COR-L47 (cell line): ENCODE results near the gene NQO1.

Experiments used
- DNase-seq: peaks from one replicate; lab custom pipeline; 2025; lab: John Stamatoyannopoulos, UW

Gene NQO1

GRCh38 chr16:69706256-69706974 lies 19.9 kb downstream of the NQO1 start:
- DNase-seq, result no peak

GRCh38 chr16:69703638-69704037 lies 22.7 kb downstream of the NQO1 start:
- no peak for DNase-seq

GRCh38 chr16:69701866-69702265 lies 24.5 kb downstream of the NQO1 start:
- DNase-seq, result no peak

GRCh38 chr16:69701452-69701851 lies 24.9 kb downstream of the NQO1 start:
- no peak for DNase-seq

GRCh38 chr16:69699915-69700314 lies 26.4 kb downstream of the NQO1 start:
- DNase-seq, result no peak

GRCh38 chr16:69698404-69698803 lies 28.0 kb downstream of the NQO1 start:
- DNase-seq, result no peak

- no peak for DNase-seq
Observed at GRCh38 chr16:69693916-69694315, 32.4 kb downstream of the NQO1 start.

- no peak for DNase-seq
Observed at GRCh38 chr16:69691980-69692911, 34.1 kb downstream of the NQO1 start.

- no peak for DNase-seq
Observed at GRCh38 chr16:69688589-69688988, 37.8 kb downstream of the NQO1 start.

GRCh38 chr16:69680358-69680757 lies 46.0 kb downstream of the NQO1 start:
- no peak for DNase-seq

GRCh38 chr16:69672998-69673713 lies 53.2 kb downstream of the NQO1 start:
- DNase-seq, result no peak

- no peak for DNase-seq
Observed at GRCh38 chr16:69672315-69672997, 53.9 kb downstream of the NQO1 start.

GRCh38 chr16:69669577-69669976 lies 56.8 kb downstream of the NQO1 start:
- DNase-seq, result no peak

GRCh38 chr16:69663846-69664245 lies 62.5 kb downstream of the NQO1 start:
- no peak for DNase-seq

GRCh38 chr16:69662901-69663300 lies 63.5 kb downstream of the NQO1 start:
- DNase-seq, result no peak

- DNase-seq, result no peak
Observed at GRCh38 chr16:69660166-69660565, 66.2 kb downstream of the NQO1 start.
